Naive thymus-derived CD4-positive, alpha-beta T cell (primary cell): ENCODE measurements around the gene TRAF3. TPM values are rescaled to one million over a fixed set of nuclear protein-coding genes. Genes with fewer than 3 reads are reported as not detected.

Experiments used
- ATAC-seq: fragments of 150-1000 bp; cut with Tn5 transposase; 2 replicates; pipeline ENCODE4 v1.10.0; 2021; ENCODE audit warnings: mild to moderate bottlenecking, moderate library complexity
- CTCF ChIA-PET: fragments of 350-600 bp; sonication (Branson Sonifier 250); formaldehyde crosslinking; loops from one replicate; lab custom pipeline; 2021; ENCODE audit warnings: antibody characterized with exemption; lab: Charles Lee
- POLR2A ChIA-PET: fragments of 350-600 bp; sonication (Branson Sonifier 250); formaldehyde crosslinking; loops from one replicate; lab custom pipeline; 2021; ENCODE audit warnings: antibody characterized with exemption, inconsistent platforms; lab: Charles Lee
- DNase-seq, 9 donors: peaks; one replicate each; pipeline versions ENCODE4 v3.0.0 to v3.0.0-alpha.2; 2020 to 2022; ENCODE audit warnings: mixed read lengths in 1 of 9
- H3K27ac ChIP-seq: one replicate; pipeline ENCODE4 v1.7.0; 2013; ENCODE audit warnings: mild to moderate bottlenecking, low read depth, low read length, moderate library complexity
- H3K27me3 ChIP-seq, 2 donors: one replicate each; pipeline ENCODE4 v1.7.0; 2013; ENCODE audit warnings: low read length in 2 of 2, mild to moderate bottlenecking in 2 of 2, moderate library complexity in 2 of 2; ENCODE audit not compliant: control insufficient read depth in 2 of 2, insufficient read depth in 2 of 2
- H3K36me3 ChIP-seq, 3 experiments: 1 replicate in 2 of 3; 2 replicates in 1 of 3; pipeline ENCODE4 v1.7.0; 2013; ENCODE audit warnings: low read length in 3 of 3, mild to moderate bottlenecking in 3 of 3, moderate library complexity in 1 of 3; ENCODE audit not compliant: insufficient read depth in 3 of 3, control insufficient read depth in 2 of 3
- H3K4me1 ChIP-seq, 2 donors: one replicate each; pipeline ENCODE4 v1.7.0; 2013; ENCODE audit warnings: low read length in 2 of 2, mild to moderate bottlenecking in 2 of 2, moderate library complexity in 1 of 2; ENCODE audit not compliant: control insufficient read depth in 2 of 2, insufficient read depth in 2 of 2
- H3K4me3 ChIP-seq: 2 replicates; pipeline ENCODE4 v1.7.0; 2013; ENCODE audit warnings: mild to moderate bottlenecking, low read length
- H3K9me3 ChIP-seq, 3 experiments: 1 replicate in 2 of 3; 2 replicates in 1 of 3; pipeline ENCODE4 v1.7.0; 2013; ENCODE audit warnings: low read length in 3 of 3; ENCODE audit not compliant: control insufficient read depth in 2 of 3
- H3K27ac Mint-ChIP-seq, 9 donors: one replicate each; pipeline ENCODE4 v1.8.0; 2020 to 2022; ENCODE audit warnings: mixed read lengths in 9 of 9, mild to moderate bottlenecking in 8 of 9, moderate library complexity in 5 of 9, inconsistent platforms in 2 of 9
- H3K27me3 Mint-ChIP-seq, 5 donors: one replicate each; pipeline ENCODE4 v1.8.0; 2021 to 2022; ENCODE audit warnings: mixed read lengths in 5 of 5, mild to moderate bottlenecking in 1 of 5
- H3K36me3 Mint-ChIP-seq, 5 donors: one replicate each; pipeline ENCODE4 v1.8.0; 2020 to 2022; ENCODE audit warnings: mixed read lengths in 5 of 5, mild to moderate bottlenecking in 3 of 5, inconsistent platforms in 1 of 5
- H3K4me1 Mint-ChIP-seq, 7 donors: one replicate each; pipeline ENCODE4 v1.8.0; 2020 to 2022; ENCODE audit warnings: mixed read lengths in 7 of 7, mild to moderate bottlenecking in 3 of 7, inconsistent platforms in 1 of 7
- H3K4me3 Mint-ChIP-seq, 10 donors: one replicate each; pipeline ENCODE4 v1.8.0; 2020 to 2022; ENCODE audit warnings: mild to moderate bottlenecking in 10 of 10, mixed read lengths in 10 of 10, moderate library complexity in 6 of 10, inconsistent platforms in 2 of 10
- H3K9me3 Mint-ChIP-seq, 11 donors: one replicate each; pipeline ENCODE4 v1.8.0; 2020 to 2022; ENCODE audit warnings: mixed read lengths in 11 of 11, mild to moderate bottlenecking in 4 of 11, inconsistent platforms in 1 of 11, moderate library complexity in 1 of 11
- intact Hi-C, 2 donors: fragments of 100-400 bp; cut with micrococcal nuclease; formaldehyde crosslinking; loops; one replicate each; pipeline ENCODE4 v1.15.1; 2023
- polyA plus RNA-seq, 2 donors: library from polyadenylated mRNA; unstranded; fragments of 300-500 nt; fragmentation: Illumina TruSeq; gene quantifications; one replicate each; pipeline ENCODE4 v1.2.3, GENCODE V29; 2021
- total RNA-seq, 6 experiments: library from RNA in 5 of 6; stranded (reverse) in 5 of 6; gene quantifications; 1 replicate in 5 of 6; 2 replicates in 1 of 6; pipeline ENCODE4 v1.2.3 and lab custom pipeline; 2021 to 2026

The TRAF3 gene
- total and polyA plus RNA-seq, 7 experiments from 2014 or later, result 16.1 to 74.4 (median 30.4) TPM

DNA sequence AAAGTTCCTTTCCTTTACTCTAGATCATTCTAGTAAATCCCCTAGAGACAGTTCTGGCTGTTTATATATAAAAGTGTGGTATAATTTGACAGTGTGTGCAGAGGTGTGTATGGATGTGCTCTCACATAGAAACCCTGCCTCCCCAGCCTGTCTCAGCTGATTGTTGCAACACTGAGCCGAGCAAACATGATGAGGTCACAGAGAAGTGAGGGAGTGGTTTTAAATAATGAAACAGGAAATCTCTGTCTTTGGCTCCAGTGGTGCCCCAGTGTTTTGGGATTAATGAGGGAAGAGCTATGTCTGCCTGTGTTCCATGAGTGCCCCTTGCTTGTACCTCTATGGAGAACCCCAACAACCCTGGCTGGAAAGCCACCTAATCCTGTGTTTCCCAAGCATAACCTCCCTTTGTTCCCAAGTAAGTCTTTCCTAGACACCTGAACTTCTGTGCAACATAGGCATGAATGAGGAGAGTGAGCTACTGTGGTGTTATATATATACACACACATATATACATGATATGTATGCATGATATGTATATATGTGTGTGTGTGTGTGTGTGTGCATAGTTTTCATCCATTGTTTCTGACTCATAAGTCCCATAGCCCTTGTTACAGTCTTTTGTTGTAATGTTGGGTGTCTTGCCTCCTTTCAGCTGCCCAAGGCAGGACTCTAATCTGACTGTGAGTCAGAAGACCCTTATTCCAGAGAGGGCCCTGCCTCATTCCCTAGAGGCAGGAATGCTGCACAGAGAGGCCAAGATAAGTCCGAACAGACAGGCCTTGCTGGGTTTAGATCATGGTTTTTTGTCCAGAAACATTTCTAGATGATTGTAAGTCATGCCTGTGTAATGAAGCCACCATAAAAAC lies 18.0 kb downstream of the TRAF3 start:
- ATAC-seq, result peak; percentile 86
- intact Hi-C loops, result loop anchor here in 1 of 2 donors (1.0 to 2.0 kb wide), 2 partner anchors 10 to 20 kb away; no protein-coding TSS in a partner anchor
- Histone ChIP-seq H3K4me1 (peaks cover 12 to 30% of the 10 kb centered on the region in 2 donors), H3K9me3 (peaks cover 0 to 9% (median 2%) of the 10 kb centered on the region in 3 experiments), H3K27ac (peak overlapping the region; percentile 9), H3K36me3 (peaks cover 0 to 3% (median 0%) of the 10 kb centered on the region in 3 experiments), H3K27me3 (no peaks in the 10 kb centered on the region), H3K4me3 (no peak overlapping the region)
- H3K4me1 Mint-ChIP-seq, result peaks cover 40 to 83% (median 66%) of the 10 kb centered on the region in 7 donors
- no peaks in the 10 kb centered on the region for H3K27me3 Mint-ChIP-seq
- ChIA-PET POLR2A (no interaction called here), CTCF (interaction anchor here (1.2 kb wide), 1 partner anchor 101 kb away, joined by 3 read pairs; no protein-coding TSS in a partner anchor)
- H3K36me3 Mint-ChIP-seq, result peaks cover 0 to 42% (median 30%) of the 10 kb centered on the region in 5 donors
- peak in 4 of 9 donors; percentile 29 to 49 (median 42) for DNase-seq
- H3K27ac Mint-ChIP-seq, result peak overlapping the region; percentile 42 to 93 (median 85)
- H3K4me3 Mint-ChIP-seq, result peak overlapping the region in 7 of 10 donors; percentile 16 to 66 (median 43)
- H3K9me3 Mint-ChIP-seq, result peaks cover 0 to 23% (median 5%) of the 10 kb centered on the region in 11 donors

DNA sequence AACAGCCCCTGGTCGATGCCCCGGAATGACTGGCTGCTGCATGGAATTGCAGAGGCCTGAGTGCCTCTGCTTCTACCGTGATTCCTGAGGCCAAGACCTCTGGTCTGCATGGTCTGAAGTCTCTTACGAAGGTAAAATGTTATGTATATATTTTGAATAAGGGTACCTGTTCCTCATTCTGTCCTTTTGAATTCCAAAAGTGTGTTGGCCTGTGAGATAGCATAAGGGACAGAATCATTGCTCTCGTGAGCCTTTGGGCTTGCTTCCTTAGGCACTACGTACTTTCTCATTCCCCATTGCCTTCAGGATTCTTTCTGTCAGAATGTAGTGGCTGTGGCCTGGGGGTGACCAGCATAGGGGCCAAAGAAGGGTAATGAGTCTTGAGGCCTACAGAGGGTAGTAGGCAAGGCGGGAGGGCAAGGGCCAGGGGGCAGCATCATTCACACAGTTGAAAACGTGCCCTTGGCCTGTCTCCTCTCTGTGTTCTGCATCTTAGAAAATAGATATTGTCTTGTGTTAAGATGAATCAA lies 19.5 kb downstream of the TRAF3 start:
- peaks cover 12 to 30% of the 10 kb centered on the region in 2 donors for H3K4me1 ChIP-seq
- Mint-ChIP-seq H3K9me3 (peaks cover 0 to 11% (median 2%) of the 10 kb centered on the region in 11 donors), H3K36me3 (peaks cover 0 to 33% (median 19%) of the 10 kb centered on the region in 5 donors), H3K4me1 (peaks cover 35 to 74% (median 56%) of the 10 kb centered on the region in 7 donors), H3K27me3 (no peaks in the 10 kb centered on the region), H3K27ac (peak overlapping the region in 7 of 9 donors; percentile 11 to 74 (median 46)), H3K4me3 (no peak overlapping the region)
- ChIA-PET CTCF (no interaction called here), POLR2A (no interaction called here)
- DNase-seq (no peak), ATAC-seq (no peak)
- H3K36me3 ChIP-seq, result peaks cover 0 to 4% (median 0%) of the 10 kb centered on the region in 3 experiments
- no peaks in the 10 kb centered on the region for H3K27me3 ChIP-seq
- intact Hi-C loops, result no loop called here
- H3K27ac ChIP-seq, result no peak overlapping the region
- no peak overlapping the region for H3K4me3 ChIP-seq
- peaks cover 0 to 9% (median 2%) of the 10 kb centered on the region in 3 experiments for H3K9me3 ChIP-seq

DNA sequence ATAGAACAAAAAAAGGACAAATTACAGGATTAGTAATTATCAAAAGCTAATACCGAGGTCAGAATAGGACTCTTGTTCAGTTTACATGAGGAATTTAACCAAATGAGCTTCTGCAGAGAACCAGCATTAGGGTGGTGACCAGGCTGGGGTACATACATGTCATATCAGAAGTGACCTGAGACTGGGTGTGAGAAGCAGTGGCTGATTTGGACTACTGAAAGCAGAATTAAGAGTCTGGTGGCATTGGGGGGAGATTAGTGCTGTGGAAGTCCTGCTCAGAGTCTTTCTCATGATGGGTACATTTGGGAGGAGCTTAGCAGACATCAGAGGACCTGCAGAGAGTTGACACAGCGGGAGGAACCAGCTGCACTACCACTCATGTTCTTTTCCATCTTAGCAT lies 21.7 kb downstream of the TRAF3 start:
- no peak for ATAC-seq
- Histone ChIP-seq H3K9me3 (peaks cover 0 to under 1% (median 0%) of the 10 kb centered on the region in 3 experiments), H3K27ac (no peak overlapping the region), H3K27me3 (no peaks in the 10 kb centered on the region), H3K36me3 (peaks cover 0 to 4% (median 0%) of the 10 kb centered on the region in 3 experiments), H3K4me3 (no peak overlapping the region), H3K4me1 (peaks cover 12 to 24% of the 10 kb centered on the region in 2 donors)
- ChIA-PET CTCF (no interaction called here), POLR2A (no interaction called here)
- intact Hi-C loops, result no loop called here
- no peaks in the 10 kb centered on the region for H3K27me3 Mint-ChIP-seq
- H3K9me3 Mint-ChIP-seq, result peaks cover 0 to 2% (median under 1%) of the 10 kb centered on the region in 11 donors
- H3K36me3 Mint-ChIP-seq, result peaks cover 0 to 25% (median 17%) of the 10 kb centered on the region in 5 donors
- H3K27ac Mint-ChIP-seq, result peak overlapping the region in 6 of 9 donors; percentile 1 to 81 (median 28)
- no peak for DNase-seq
- peaks cover 38 to 71% (median 59%) of the 10 kb centered on the region in 7 donors for H3K4me1 Mint-ChIP-seq
- peak overlapping the region in 3 of 10 donors; percentile 24 to 51 (median 35) for H3K4me3 Mint-ChIP-seq

- peaks cover 35 to 71% (median 60%) of the 10 kb centered on the region in 7 donors for H3K4me1 Mint-ChIP-seq
- POLR2A ChIA-PET, result no interaction called here
- peaks cover 11 to 15% of the 10 kb centered on the region in 2 donors for H3K4me1 ChIP-seq
- ATAC-seq (no peak), DNase-seq (no peak)
- no peak overlapping the region for H3K4me3 ChIP-seq
- H3K9me3 Mint-ChIP-seq, result no peaks in the 10 kb centered on the region
- peaks cover 0 to 22% (median 11%) of the 10 kb centered on the region in 5 donors for H3K36me3 Mint-ChIP-seq
- intact Hi-C loops, result no loop called here
- peaks cover 0 to 4% (median 0%) of the 10 kb centered on the region in 3 experiments for H3K36me3 ChIP-seq
- H3K27me3 ChIP-seq, result no peaks in the 10 kb centered on the region
- peak overlapping the region in 1 of 10 donors; percentile 65 for H3K4me3 Mint-ChIP-seq
- H3K9me3 ChIP-seq, result no peaks in the 10 kb centered on the region
- H3K27ac ChIP-seq, result no peak overlapping the region
- CTCF ChIA-PET, result no interaction called here
- peak overlapping the region in 8 of 9 donors; percentile 1 to 81 (median 28) for H3K27ac Mint-ChIP-seq
- no peaks in the 10 kb centered on the region for H3K27me3 Mint-ChIP-seq
These were observed 22.7 kb downstream of the TRAF3 start for GRCh38 chr14:102799684-102800562.

DNA sequence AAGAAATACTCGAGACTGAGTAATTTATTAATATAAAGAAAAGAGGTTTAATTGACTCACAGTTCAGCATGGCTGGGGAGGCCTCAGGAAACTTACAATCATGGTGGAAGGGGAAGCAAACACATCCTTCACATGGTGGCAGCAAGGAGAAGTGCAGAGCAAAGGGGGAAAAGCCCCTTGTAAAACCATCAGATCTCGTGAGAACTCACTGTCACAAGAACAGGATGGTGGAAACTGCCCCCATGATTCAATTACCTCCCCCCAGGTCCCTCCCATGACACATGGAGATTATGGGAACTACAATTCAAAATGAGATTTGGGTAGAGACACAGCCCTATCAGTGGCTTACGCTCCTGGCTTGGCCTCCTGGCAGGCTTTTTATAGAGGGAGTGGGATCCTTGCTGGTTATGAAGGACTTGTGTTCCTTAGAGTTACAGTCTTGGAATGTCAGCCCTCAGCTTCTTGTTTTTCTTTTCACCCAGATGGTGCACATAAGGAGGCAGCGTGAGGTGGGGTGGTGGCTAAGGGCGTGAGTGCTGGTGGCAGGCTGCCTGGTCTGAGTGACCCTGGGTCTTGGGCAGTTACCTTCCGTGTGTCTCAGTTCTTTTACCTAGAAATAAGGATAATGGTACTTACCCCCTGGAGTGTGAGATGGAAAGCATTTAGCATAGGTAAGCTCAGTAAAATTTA lies 25.7 kb downstream of the TRAF3 start:
- peak overlapping the region in 5 of 10 donors; percentile 15 to 76 (median 30) for H3K4me3 Mint-ChIP-seq
- ATAC-seq (no peak), DNase-seq (no peak)
- peaks cover 0 to 6% (median 4%) of the 10 kb centered on the region in 3 experiments for H3K36me3 ChIP-seq
- H3K27me3 Mint-ChIP-seq, result no peaks in the 10 kb centered on the region
- H3K4me3 ChIP-seq, result no peak overlapping the region
- peaks cover 0 to 29% (median 17%) of the 10 kb centered on the region in 5 donors for H3K36me3 Mint-ChIP-seq
- intact Hi-C loops, result no loop called here
- H3K4me1 ChIP-seq, result peaks cover 35 to 39% of the 10 kb centered on the region in 2 donors
- H3K4me1 Mint-ChIP-seq, result peaks cover 49 to 76% (median 68%) of the 10 kb centered on the region in 7 donors
- H3K9me3 ChIP-seq, result no peaks in the 10 kb centered on the region
- ChIA-PET POLR2A (no interaction called here), CTCF (interaction anchor here (0.7 kb wide), 1 partner anchor 93 kb away, joined by 3 read pairs; no protein-coding TSS in a partner anchor)
- H3K27ac Mint-ChIP-seq, result peak overlapping the region in 7 of 9 donors; percentile 4 to 80 (median 63)
- peaks cover 0 to 4% (median 0%) of the 10 kb centered on the region in 11 donors for H3K9me3 Mint-ChIP-seq
- H3K27me3 ChIP-seq, result no peaks in the 10 kb centered on the region
- H3K27ac ChIP-seq, result no peak overlapping the region
